Stimulated activated CD8-positive, alpha-beta memory T cell treated with anti-CD3 and anti-CD28 coated beads, Interleukin-2, amount 100 ng/mL, for 48 hours (primary cell): ENCODE data around the gene ARHGAP26.

Source experiments
- DNase-seq, 2 donors: peaks; one replicate each; pipeline ENCODE4 v3.0.0-alpha.2; 2020; ENCODE audit warnings: low read depth in 2 of 2

The ARHGAP26 gene

DNA sequence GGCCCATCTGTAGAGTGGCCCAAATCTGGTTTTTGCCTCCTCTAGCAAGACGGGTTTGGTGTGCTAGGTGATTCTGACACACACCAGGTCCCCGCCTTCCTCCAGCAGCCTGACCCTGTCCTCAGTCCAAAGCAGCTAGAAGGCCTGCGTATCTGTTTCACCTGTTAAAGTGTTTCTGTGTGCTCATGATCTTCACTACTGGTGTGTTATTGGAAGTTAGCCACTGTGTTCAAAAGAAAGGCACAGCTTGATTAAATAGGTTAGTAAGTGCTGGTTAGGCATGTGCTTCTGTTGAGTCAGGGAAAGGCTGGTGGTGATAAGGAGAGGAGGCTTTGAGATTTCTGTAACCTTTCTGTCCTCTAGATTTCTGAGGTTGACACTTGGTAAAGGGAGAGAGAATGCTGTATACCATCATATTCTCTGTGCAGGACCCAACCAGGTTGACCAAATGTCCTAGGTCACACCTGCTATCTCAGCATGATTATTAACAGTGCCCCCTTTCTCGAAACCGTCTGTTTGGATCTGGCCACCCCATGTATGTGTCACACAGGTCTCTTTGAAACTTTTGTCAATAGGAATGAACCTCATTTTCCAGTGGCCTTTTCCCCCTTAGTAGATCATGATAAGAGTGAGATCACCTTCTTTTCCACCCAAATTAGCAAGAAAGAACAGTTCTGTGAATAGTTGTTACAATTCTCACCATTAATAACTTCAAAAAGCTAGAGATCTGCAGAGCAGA is 58.8 kb downstream of the ARHGAP26 start:
- no peak for DNase-seq

DNA sequence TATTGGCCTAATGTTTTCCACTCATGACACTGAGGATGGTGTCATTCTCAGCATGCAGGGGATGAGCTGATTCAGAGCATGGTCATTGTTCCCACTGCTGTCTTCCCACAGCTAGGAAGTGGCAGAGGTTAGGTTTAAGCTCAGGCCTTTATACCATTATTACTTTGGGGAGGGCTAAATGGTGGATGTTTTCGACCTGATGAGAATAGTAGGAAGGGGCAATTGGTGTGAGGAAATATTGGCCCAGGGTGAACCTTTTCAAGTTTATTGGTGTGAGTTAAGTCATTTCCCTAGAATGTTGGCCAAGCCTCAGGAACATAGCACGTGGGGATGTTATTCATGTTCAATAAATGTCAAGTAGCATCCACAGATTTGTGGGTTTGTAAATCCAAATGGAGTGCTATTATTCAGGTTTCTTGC is 59.6 kb downstream of the ARHGAP26 start:
- no peak for DNase-seq

DNA sequence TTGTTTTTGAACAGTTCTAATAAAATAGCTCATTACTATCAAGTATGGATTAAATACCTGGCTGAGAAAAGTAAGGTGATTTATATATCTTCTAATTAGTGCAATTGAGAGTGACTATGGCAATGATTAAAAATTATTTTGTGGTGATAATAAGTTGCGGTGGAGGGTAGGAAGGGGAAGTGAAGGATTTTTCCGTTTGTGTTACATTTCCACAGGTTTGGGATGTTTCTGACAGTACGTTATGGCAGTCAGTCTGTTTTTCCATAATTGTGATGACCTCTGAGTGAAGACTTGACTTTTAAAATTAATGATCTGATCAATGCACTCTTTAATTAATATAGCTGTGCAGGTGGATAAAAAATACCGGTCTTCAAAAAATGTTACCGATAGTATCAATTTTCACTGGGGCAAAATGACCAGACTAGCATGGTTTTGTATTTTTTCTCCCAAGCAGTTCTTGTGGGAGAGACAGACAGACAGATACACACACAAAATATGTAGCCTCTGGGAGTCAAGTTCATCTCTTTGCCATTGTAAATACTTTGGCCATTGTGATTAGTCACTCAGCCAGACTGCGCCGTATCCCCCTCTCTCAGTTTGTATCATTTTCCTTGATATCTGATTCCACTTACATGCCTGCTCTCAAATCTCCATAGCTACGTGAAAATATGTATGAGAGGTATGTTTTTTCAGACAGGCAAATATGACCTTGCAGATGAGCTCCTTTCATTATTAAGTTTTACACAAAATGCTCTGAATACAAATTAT is 60.2 kb downstream of the ARHGAP26 start:
- DNase-seq: no peak

DNA sequence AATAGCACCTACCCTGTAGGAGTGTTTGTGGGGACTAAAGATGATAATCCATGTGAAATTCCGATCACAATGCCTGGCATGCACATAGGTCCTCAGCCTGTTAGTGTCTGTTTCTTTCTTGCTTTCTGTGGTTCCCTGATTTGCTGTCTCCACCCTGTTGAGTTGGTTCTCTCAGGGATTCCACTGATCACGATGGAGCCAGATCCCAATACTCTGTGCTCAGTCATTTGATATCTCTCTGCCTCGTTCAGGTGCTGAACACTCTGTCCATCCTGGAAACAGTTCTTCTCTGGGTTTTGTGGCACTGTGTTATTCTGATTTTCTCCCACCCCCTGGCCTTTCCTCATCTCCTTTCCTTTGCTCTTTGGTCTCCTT is 60.8 kb downstream of the ARHGAP26 start:
- DNase-seq: no peak

DNA sequence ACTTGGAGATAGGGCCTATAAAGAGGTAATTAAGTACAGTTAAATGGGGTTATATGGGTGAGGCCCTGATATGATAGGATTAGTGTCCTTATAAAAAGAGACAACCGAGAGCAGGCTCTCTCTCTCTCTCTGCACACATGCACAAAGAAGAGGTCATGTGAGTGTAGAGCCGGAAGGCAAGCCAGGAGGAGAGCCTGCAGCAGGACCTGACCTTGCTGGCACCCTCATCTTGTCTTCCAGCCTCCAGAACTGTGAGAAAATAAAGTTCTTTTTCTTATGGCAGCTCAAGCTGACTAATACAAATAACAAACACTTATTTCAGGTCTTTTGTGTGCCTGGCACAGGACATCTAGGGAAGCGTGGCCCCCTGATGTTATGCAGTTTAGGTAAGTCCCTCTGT is 62.1 kb downstream of the ARHGAP26 start:
- DNase-seq: no peak

DNA sequence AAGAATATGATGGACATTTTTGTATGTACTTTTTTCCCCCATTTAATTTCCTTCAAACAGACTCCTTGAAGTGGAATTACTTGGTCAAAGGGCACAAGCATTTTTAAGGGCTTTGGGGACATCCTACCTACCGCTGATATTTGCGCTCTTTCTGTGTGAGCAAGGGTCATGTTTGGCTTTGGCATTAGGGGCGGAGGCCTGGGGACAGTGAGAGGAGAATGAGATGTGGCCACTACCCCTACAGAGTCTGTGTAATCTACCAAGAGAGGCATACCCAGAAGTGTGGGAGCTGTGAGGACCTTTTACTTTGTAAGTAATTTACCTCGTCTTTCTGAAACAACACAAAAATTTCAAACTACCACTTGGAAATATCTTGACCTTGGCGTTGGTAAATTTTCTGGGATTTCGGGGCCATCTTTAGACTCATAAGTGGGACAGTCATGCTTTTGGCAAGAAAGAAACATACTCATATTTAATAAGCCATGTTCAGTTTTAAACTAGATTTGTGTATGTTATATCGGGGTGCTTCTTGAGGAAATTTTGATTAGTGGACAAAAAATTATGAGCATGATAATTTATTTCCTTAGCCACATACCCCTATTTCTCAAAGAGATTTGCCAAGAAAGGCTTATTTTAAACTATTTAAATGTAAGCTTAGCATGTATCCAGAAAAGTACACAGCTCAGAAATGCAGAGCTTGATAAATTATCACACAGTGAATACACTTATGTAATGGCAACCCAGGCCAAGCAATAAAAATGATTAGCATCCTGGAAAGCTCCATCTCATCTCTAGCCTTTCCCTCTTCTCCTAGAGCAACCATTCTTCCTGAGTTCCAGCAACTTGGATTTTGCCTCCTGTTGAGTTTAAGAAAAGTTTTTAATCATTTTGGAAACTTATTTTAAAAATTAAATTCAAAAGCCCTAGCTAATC is 63.6 kb downstream of the ARHGAP26 start:
- DNase-seq: no peak

DNA sequence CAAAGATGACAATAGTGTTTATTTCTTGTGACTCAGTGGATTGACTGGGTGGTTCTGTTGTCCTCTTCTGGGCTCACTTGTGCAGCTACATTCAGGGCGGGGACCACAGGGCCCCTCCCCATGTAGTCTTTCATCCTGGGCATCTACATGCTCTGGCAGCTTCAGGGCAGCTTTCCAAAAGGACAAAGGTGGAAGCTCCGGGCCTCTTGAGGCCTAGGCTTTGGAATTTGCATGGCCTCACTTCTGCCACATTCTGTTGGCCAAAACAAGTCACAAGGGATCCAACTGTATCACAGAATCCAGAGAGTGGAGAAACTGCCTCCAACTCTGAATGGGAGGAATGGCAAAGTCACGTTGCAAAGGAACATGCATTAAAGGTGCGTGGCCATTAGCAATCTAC is 64.3 kb downstream of the ARHGAP26 start:
- no peak for DNase-seq

DNA sequence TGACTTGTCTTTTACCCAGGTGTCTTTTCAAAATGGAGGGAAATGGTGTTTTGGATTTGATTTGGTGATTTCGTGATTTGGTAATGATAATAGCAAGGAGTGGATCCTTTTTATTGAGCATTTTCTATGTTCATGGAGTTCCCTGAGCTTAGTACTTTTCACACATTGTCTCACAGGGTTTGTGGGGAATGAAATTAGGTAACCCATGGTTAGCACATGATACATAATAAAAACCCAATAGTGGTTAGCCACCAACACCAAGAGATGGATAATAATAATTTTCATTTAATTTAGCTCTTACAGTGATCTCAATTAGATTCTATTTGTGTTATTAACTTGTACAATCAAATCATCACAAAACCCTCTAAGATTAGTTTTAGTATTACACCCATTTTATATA is 65.4 kb downstream of the ARHGAP26 start:
- DNase-seq: no peak

DNA sequence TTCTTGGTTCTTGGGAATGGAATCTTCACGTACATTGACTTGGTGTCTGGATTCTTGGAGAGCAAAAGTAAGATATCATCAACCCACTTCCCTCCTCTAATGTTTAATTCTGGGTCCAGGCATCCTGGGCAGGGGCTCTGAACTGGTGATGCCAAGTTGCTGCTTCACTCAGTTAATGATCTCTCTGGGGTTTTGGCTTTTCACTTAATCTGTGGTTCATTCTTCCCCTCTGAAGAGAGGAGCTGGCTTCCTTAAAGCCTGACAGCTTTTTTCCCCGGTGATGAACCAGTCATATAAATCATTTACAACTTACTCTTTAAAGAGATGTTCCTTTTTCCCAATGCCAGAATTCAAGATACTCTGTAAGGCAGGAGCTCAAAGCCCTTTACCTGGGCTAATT is 65.9 kb downstream of the ARHGAP26 start:
- no peak for DNase-seq

DNA sequence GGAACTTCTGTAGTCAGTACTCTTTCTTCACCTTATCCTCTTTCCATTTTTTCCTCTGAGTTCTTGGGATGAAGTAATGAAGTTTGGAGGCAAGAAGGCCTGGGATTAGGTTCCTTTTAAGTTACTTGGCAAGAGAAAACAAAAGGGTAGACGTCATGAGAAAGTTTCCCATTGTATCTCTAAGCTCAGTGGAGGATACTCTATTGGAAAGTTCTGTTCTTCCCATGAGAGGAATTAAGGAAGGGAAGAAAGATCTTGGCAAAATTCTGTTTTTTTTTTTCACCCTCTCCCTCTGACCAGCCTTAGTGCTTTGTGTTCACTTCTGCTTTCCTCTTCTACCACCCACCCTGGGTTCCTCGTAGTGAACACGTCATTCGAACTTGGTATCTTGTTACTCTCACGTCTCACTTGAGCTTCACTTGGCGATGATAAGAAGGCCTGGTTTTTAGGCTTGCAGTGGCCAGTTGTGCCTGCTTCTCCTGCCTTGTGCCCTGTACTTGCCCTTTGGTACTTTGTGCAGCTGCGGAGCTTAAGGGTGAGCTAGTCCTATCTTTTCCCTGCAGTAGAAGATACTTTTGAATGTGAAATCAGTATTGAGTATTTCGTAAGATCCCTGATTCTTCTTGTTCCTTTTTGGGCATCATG is 67.0 kb downstream of the ARHGAP26 start:
- no peak for DNase-seq

DNA sequence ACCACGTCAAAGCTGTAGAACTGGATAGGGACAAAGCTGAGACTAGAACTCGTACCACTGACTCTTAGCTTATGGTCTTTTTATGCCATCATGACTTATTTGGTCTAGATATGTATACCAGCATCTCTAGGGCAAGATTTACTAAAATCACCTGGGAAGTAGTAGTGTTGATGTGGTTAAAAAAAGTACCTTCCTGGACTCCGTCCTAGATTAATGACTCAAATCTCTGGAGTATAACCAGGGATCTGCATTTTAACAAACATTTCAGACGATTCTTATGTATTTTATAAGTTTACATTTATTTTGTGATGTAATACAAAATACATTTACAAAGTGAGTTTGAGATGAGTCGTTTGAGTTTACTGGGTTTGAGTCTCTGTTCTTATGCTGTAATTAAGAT is 68.7 kb downstream of the ARHGAP26 start:
- no peak for DNase-seq

DNA sequence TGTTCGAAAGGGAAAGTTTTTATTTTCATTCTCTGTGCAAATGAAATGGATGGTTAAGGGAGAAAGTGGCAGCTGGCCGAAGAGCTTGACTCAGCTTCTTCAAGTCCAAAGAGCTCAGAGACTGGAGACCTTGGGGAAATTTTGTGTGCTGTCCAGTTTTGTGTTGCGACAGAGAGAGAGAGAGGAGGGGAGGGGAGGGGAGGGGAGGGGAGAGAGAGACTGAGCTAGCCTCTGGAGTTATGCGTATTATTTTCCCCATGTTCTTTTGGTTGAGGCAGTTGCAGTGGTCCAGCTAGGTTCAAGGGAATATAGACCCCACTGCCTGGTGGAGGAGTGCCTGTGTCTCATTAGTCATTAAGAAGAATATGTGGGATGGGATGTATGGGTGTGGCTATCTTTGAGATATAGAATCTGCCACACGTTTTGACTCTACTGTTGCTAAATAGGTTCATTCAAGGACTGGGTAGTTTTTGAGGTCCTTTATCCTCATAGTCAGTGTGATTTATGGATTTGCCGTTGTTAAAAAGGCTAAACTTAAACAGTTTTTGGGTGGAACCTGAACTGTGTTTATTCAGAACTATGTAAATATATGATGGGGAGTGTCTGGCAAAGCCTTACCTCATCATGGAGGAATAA is 69.7 kb downstream of the ARHGAP26 start:
- no peak for DNase-seq

DNA sequence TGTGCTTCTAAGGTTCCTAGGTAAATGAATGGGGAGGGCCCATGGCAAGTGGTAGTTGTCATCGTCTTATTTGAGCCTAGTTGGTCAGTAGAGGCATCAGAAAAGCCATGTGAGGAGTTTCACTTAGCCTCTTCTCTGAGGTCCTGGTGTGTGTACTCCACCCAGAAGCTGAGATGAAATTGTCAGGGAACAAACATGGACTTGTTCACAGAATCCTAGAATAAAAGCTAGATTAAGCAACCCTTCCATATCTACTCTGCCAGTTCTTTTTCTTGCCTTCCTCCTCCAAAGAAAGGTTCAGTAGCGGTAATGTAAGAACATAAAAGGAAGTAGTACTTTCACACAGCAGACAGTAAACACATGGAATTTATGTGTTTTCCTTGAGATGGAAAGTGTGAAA is 70.4 kb downstream of the ARHGAP26 start:
- DNase-seq: no peak

DNA sequence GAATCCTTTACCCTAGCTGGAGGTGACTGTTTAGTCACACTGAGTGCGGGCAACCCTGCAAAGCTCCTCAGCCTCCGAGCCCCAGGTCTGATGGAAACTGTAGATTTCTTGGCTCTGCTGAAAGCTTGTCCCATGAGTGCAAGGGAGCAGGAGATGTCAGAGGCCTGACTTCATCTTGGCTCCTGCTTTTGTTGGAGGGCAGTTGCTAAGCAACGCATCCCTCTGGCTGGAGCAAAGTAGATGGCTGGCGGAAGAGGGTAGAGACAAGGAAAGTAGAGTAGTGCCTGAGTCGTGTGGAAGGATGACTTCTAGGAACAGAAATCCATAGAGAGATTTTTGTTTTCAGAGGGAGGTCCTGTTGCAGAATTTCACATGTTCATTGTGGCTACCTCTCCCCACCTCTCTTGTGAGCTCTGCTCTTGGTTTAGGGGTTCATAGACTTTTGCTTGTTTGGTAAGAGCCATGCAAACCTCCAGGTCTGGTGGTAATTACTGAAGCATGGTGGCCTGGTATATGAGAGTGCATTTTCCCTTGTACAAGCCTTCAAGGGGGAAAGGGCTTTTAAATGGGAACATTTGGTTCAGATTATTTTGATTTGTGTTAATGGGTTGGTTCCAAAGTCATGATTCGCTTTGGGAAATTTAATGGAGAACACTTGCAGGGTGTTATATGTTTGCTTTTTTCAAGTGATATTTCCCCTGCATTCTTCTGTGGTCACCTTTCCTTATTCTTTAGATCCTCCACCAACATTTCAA is 71.5 kb downstream of the ARHGAP26 start:
- no peak for DNase-seq

DNA sequence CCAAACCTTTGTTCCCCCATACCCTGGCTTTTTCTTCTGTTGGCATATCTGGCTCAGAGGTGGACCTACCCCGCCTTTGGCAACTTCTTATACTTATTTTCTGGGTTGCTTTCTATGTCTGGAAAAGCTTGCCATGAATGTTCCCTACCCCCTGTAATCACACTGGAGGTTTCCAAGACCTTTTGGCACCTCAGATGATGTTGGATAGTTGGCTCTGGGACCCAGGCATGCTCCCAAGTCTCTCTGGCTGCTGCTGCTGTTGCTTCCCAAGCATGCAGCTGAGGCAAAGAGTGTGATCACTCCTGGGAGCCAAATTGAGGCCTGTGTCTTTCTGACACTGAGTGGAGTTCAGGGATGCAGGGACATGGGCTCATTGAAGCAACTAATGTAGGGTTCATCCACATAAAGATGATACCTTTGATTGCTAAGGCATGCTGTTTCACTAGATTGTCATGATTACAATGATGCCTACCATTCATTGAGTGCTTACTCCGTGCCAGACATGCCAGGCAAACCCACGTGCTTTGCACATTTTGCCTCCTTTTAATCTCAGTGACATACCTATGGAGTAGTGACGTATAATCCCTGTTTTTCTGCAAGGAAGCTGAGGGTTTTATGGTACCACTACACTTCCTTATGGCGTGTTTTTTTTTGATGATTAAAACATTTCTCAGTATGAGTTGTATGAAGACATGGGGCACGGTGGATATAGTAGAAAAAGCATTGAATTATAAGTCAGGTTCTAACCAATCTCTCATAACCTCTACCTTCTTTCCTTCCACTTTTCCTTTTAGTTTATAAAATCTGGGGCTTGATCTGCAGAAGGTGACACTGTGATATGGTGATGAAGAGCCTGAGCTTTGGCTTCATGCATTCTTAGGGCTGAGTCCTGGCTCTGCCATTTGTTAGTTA is 73.1 kb downstream of the ARHGAP26 start:
- no peak for DNase-seq

DNA sequence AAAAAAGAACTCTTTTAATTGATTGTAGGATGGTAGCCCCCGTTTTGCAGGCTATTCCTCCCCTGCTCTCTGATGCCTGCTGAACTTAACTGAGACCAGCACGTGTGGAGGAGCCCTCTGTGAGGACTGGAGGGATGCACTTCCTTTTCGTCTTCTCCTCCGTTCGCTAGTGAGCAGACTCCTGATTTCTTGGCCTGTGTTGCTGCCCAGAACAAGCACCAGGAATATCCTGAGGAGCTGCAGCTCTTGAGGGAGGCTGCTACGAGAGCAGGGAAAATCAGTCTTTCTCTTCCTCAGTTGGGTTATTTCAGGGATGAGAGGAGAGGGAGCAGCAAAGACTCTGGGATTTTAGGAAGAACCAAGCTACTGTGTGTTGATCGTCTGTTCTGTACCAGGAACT is 74.7 kb downstream of the ARHGAP26 start:
- no peak for DNase-seq

DNA sequence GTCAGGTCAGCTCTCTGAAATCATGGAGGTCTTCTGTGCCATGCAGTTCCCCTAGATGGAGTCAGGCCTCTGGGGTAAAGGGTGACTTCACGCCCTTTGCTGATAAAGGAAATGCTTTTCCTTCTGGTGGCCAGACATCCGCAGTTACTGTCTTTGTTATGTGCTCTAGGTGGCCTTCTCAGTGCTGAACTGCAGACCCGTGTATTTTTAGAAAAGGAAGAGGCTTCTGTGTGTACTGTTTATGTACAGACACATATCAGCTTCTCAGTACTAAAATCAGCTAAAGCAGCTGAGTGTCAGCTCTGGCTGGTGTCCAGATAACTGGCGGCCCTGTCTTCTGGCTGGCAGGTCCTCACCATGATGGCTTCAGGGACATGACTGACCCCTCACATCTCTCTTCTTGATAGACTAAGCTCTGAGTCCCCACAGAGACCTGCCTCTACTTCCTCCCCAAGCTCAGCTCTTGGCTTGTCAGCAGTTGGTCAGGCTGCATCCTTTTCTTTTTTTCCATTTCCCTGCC is 75.3 kb downstream of the ARHGAP26 start:
- DNase-seq: no peak

DNA sequence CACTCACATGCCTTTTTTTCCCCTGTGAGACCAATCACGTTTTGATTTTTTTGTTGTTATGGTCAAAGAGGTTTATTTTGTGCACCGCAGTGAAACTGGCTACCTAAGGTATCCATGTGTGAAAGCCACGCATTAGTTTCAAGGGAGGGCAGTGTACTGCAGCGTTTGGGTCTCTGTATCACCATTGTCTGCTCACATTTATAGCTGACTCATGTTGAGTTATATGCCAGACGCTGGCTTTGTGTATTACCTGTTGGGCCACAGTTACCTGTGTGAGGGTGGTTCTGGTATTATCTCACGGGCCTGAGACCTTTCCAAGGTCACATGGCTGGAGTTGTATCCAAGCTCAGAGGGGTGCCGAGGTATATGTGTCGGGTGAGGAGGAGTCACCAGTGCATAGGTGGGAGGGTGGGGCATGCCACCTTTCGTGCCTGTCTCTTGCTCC is 75.8 kb downstream of the ARHGAP26 start:
- DNase-seq: no peak

DNA sequence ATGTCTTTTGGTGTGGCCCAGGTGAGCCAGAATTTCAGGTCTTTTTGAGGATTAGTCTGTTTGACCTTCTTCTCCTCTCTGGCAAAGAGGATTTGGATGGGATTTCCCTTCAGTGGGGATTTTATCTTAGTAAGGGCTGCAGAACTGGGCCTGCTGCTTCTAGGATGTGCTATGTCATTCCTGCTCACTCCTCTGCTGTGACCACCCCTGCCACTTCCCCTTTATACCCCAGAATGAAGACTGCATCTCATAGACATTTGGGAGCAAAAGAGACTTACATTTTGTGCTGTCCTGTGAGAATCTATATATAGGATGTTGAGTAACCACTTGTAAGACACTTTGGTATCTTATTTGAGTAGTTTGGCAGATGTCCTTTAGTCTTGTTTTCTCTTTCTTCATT is 76.2 kb downstream of the ARHGAP26 start:
- no peak for DNase-seq
